ENCODE results near the gene ZNF276.
"Not testable (repeated sequence)": the region's sequence is repeated elsewhere in the genome, so short reads cannot be mapped to it uniquely, and the experiment has no call there.

ZNF276 gene

DNA sequence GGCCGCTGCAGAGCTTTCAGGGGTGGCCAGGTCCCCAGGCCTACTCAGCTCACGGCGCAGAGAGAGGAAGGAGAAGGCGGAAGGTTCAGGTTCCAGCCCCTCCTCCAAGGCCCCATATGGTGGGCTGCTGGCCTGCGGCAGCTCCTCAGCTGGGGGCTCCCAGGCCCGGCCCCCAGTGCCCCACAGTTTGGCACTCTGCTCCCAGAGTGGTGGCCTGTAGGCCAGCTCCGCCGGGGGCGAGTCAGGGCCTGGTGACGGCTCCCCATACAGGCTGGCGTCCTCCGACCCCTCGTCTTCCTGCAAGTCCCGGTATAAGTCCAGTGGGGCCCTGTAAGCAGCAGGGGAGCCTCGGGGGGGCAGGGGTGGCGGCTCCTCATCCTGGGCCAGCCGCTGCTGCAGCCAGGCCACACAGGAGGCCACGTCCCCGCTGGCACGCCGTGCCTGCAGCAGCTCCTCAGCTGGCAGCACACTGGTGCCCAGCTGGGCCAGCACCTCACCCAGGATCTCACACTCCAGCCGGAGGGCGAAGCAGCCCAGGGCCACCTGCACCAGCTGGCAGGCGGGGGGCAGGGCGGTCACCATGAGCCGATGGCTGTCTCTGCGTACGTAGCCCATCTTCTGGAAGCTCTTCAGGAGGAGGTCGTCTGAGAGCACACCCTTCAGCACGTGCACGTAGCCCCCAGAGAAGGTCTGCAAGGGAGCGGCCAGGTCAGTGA, 23.6 kb upstream of the ZNF276 start:
- DNase-seq (ENCODE audit: low read depth): no peak
- TF ChIP-seq, protein P1, sequence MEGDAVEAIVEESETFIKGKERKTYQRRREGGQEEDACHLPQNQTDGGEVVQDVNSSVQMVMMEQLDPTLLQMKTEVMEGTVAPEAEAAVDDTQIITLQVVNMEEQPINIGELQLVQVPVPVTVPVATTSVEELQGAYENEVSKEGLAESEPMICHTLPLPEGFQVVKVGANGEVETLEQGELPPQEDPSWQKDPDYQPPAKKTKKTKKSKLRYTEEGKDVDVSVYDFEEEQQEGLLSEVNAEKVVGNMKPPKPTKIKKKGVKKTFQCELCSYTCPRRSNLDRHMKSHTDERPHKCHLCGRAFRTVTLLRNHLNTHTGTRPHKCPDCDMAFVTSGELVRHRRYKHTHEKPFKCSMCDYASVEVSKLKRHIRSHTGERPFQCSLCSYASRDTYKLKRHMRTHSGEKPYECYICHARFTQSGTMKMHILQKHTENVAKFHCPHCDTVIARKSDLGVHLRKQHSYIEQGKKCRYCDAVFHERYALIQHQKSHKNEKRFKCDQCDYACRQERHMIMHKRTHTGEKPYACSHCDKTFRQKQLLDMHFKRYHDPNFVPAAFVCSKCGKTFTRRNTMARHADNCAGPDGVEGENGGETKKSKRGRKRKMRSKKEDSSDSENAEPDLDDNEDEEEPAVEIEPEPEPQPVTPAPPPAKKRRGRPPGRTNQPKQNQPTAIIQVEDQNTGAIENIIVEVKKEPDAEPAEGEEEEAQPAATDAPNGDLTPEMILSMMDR (conservative IDR thresholded peaks at IDR 0.05; ENCODE audit: low read depth, low read length): no peak
- H3K4me3 ChIP-seq (ENCODE audit: low read depth, low read length): no peak overlapping the region

DNA sequence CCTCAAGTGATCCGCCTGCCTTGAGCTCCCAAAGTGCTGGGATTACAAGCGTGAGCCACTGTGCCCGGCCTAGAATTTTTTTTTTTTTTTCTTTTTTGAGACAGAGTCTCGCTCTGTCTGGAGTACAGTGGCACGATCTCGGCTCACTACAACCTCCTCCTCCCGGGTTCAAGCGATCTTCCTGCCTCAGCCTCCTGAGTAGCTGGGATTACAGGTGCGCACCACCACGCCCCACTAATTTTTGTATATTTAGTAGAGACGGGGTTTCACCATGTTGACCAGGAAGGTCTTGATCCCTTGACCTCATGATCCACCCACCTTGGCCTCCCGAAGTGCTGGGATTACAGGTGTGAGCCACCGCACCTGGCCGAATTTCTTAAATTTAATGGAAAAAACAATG, 22.6 kb upstream of the ZNF276 start:
- not testable (repeated sequence) for DNase-seq (ENCODE audit: low read depth); H3K4me3 ChIP-seq (ENCODE audit: low read depth, low read length)

DNA sequence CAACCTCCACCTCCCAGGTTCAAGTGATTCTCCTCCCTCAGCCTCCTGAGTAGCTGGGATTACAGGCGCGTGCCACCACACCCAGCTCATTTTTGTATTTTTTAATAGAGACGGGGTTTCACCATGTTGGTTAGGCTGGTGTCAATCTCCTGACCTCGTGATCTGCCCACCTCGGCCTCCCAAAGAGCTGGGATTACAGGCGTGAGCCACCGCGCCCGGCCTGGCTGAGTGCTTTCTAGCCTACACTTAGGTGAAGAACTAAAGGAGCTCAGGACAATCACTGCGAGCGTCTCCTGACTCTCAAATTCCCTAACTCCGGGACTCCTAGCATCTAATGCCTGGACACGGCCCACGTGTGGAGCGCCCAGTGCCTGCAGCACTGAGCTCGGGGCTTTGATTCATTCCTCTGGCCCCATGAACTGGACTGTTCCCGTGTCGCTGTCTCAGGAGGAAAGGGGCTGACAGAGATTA, 21.7 kb upstream of the ZNF276 start:
- DNase-seq (ENCODE audit: low read depth): not testable (repeated sequence)
- H3K4me3 ChIP-seq (ENCODE audit: low read depth, low read length): peak overlapping the region; percentile 33

DNA sequence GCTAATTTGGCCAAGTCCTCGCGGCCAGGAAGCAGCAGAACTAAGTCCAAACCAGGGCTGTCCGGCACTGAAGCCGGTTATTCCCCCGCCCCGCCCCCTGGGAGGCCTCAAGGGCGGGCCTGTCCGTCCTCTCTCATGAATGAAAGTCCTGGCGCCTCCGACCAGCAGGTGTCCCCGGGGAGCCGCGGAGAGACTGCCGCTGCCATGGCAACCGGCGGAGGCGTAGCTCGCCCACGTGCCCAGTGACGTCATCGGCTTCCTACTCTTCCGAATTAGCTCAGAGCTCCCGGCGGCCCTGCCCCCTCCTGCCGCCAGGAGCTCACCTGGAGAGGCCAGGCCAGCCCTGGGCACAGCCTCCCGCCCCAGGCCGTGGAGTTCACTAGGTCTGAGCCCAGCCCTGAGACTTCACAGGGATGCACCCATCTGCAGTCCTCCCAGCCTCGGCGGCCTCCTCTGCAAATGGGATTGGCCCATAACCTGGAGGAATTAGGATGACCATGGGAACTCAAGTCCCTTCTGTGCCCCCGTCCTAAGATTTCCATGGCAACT, 21.2 kb upstream of the ZNF276 start:
- DNase-seq (ENCODE audit: low read depth): peak; percentile 99
- peak overlapping the region; percentile 82 for H3K4me3 ChIP-seq (ENCODE audit: low read depth, low read length)
- TF ChIP-seq, protein P1 (conservative IDR thresholded peaks at IDR 0.05; ENCODE audit: low read depth, low read length): peak; percentile 73

DNA sequence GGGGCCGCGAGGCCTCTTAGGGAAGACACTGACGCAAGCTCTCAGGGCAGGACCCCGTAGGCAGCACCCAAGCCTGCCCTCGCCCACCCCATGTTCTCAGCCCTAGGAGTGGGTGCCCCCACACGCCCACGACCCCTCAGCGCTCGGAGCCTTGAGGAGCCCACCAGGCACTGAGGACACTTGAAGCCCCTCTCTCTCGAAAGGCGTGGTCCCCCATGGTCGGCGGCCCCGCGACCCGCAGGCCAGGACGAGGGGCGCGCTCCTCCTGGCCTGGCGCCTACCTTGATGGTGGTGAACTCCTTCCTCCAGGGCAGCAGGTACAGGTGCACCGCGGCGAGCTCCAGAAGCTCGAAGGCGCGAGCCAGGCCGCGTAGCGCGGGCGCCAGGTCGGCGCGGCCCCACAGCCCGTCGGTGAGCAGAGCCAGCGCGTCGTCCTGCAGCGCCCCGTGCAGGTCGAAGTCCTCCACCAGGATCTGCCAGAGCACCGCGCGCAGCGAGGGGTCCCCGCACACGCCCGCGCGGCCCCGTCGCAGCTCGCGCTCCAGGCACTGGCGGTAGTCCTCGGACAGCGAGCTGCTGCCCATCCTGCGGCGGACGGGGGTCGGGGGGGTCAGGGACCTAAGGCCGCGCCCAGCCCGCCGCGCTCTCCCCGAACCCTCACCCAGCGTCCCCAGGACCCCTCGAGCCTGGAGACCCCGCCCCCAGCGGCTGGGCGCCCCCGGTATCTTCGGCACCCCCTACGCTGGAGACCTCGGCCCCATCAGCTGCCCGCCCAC, 20.5 kb upstream of the ZNF276 start:
- H3K4me3 ChIP-seq (ENCODE audit: low read depth, low read length): peak overlapping the region; percentile 82
- DNase-seq (ENCODE audit: low read depth): peak; percentile 61
- TF ChIP-seq, protein P1 (conservative IDR thresholded peaks at IDR 0.05; ENCODE audit: low read depth, low read length): no peak

DNA sequence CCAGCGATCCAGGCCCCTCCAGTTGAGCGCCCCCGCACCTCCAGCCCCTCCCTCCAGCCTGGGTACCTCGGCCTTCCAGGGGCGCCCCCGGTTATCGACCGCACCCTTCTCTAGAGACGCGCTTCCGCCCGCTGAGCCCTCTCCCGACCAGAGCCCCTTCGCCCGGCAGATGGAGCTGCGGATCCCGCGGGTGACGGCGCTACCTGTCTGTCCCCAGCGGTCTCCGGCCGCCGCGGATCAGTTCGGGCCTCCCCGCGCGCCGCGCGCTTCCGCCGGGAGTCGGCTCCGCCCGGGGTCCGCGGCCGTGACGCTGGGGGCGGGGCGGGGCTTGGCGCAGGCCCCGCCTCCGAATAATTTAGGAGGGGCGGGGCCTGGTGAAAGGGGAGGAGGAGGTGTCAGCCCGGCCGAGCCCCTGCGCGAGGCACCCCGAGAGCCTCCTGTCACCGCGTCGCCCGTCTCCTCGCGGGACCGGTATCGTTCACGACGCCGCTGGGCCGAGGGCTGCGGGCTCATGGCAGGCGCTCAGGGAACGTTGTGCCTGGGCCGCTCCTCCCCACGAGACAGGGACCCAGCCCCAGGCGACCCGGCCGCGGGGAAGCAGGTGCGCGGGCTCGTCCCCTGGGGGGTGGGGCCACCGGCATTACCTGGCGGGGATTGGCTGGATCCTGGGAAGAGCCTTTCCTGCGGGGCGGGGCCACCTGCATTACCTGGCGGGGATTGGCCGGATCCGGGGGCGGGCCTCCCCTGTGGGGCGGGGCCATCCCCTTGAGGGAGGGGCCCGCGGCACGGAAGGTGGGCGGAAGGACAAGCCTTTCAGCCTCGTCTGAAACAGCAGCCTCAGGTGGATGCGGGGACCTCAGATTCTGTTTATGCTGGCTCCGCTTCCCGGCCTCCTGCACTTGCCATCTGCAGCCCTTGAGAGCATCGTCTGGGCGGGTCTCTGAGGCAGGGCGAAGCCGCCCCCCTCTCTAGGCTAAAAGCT, 19.6 kb upstream of the ZNF276 start, which contains the start of gene SPATA2L:
SPATA2L (minus strand) TSS at position 281 of the 982 bp plus-strand sequence. CDS start 473 bp downstream, outside the sequence.
- H3K4me3 ChIP-seq (ENCODE audit: low read depth, low read length): peak within 1 kb of the TSS; percentile 82
- TF ChIP-seq, protein P1 (conservative IDR thresholded peaks at IDR 0.05; ENCODE audit: low read depth, low read length): peak; percentile 26
- peak; percentile 93 for DNase-seq (ENCODE audit: low read depth)

DNA sequence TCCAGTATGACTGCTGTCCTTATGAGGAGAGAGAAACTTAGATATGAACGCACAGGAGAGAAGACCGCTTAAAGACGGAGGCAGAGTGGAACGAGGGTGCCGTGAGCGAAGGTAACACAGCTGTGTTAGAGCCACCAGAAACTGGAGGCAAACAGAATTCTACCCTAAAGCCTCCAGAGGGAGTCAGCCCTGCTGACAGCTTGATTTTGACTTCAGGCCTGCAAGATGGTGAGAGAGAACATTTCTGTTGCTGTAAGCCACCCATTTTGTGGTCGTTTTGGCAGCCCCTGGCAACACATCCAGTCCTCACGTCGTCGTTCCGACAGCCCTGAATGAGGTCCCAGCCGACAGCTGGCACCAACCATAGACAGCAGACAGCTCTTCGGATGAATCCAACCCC, 17.1 kb upstream of the ZNF276 start:
- no peak for DNase-seq (ENCODE audit: low read depth)
- no peak overlapping the region for H3K4me3 ChIP-seq (ENCODE audit: low read depth, low read length)
- TF ChIP-seq, protein P1 (conservative IDR thresholded peaks at IDR 0.05; ENCODE audit: low read depth, low read length): peak; percentile 22

All from choroid plexus epithelial cell (primary cell).